IMR-90 (cell line): ENCODE results near the gene IL1RAP. TPM values are rescaled to one million over a fixed set of nuclear protein-coding genes. Genes with fewer than 3 reads are reported as not detected.

Experiments
- ATAC-seq: fragments of 200-7000 bp; cut with Tn5 transposase; 2 replicates; pipeline ENCODE4 v1.9.1; 2020; ENCODE audit warnings: low read depth, mild to moderate bottlenecking, moderate library complexity
- BruUV-seq: library from RNA; stranded (reverse); fragments of 400-500 nt; replicated peaks from 2 replicates; lab custom pipeline; 2021; lab: Mats Ljungman, UMichigan
- CTCF ChIA-PET: fragments of 300-600 bp; formaldehyde crosslinking; extraction: SDS; loops from one replicate; lab custom pipeline; 2021; ENCODE audit warnings: antibody characterized with exemption; lab: Yijun Ruan, JAX
- POLR2A ChIA-PET: fragments of 300-600 bp; sonication (Branson Sonifier 250); formaldehyde crosslinking; loops from one replicate; lab custom pipeline; 2022; ENCODE audit warnings: antibody characterized with exemption; ENCODE audit not compliant: unreplicated experiment; lab: Charles Lee
- DNase-seq: peaks from one replicate; pipeline ENCODE4 v3.0.0; 2013
- H2AFZ ChIP-seq: replicated peaks from 2 replicates; pipeline ENCODE3; 2013; ENCODE audit warnings: low read length, mild to moderate bottlenecking; ENCODE audit not compliant: poor library complexity
- H2AK5ac ChIP-seq: 2 replicates; pipeline ENCODE4 v1.6.1; 2013; ENCODE audit warnings: low read depth, low read length, inconsistent platforms
- H2AK9ac ChIP-seq: replicated peaks from 2 replicates; pipeline ENCODE3; 2013; ENCODE audit warnings: mild to moderate bottlenecking, low read depth, low read length, moderate library complexity; ENCODE audit not compliant: poor library complexity
- H2BK120ac ChIP-seq: 2 replicates; pipeline ENCODE4 v1.6.1; 2013; ENCODE audit warnings: low read depth, low read length, inconsistent platforms
- H2BK15ac ChIP-seq: 3 replicates; pipeline ENCODE4 v1.6.1; 2013; ENCODE audit warnings: low read depth, low read length, inconsistent platforms
- H2BK20ac ChIP-seq: 2 replicates; pipeline ENCODE4 v1.6.1; 2013; ENCODE audit warnings: low read depth, mild to moderate bottlenecking, inconsistent platforms, low read length, moderate library complexity
- H2BK5ac ChIP-seq: 2 replicates; pipeline ENCODE4 v1.6.1; 2013; ENCODE audit warnings: mild to moderate bottlenecking, low read depth, low read length, inconsistent platforms; ENCODE audit not compliant: poor library complexity, severe bottlenecking
- H3K14ac ChIP-seq: replicated peaks from 2 replicates; pipeline ENCODE4 v1.6.1; 2013; ENCODE audit warnings: low read depth, low read length, inconsistent platforms
- H3K18ac ChIP-seq: 2 replicates; pipeline ENCODE4 v1.6.1; 2013; ENCODE audit warnings: low read depth, low read length, control low read depth
- H3K23ac ChIP-seq: 2 replicates; pipeline ENCODE4 v1.6.1; 2013; ENCODE audit warnings: low read depth, low read length, inconsistent platforms
- H3K27ac ChIP-seq: 2 replicates; pipeline ENCODE4 v1.5.1; 2013; ENCODE audit warnings: mild to moderate bottlenecking, control low read depth, low read length; ENCODE audit not compliant: insufficient read depth
- H3K27me3 ChIP-seq: 2 replicates; pipeline ENCODE4 v1.6.1; 2013; ENCODE audit warnings: low read length; ENCODE audit not compliant: control insufficient read depth, insufficient read depth
- H3K36me3 ChIP-seq: 2 replicates; pipeline ENCODE4 v1.6.1; 2013; ENCODE audit warnings: low read length, mixed read lengths; ENCODE audit not compliant: control insufficient read depth, insufficient read depth
- H3K4ac ChIP-seq: 2 replicates; pipeline ENCODE4 v1.6.1; 2013; ENCODE audit warnings: low read depth, low read length, inconsistent platforms
- H3K4me1 ChIP-seq: 2 replicates; pipeline ENCODE4 v1.6.1; 2013; ENCODE audit warnings: low read length, mixed read lengths; ENCODE audit not compliant: control insufficient read depth, insufficient read depth
- H3K4me2 ChIP-seq: 2 replicates; pipeline ENCODE4 v1.6.1; 2013; ENCODE audit warnings: low read depth, mild to moderate bottlenecking, control low read depth, low read length, moderate library complexity
- H3K4me3 ChIP-seq: 2 replicates; pipeline ENCODE4 v1.5.1; 2013; ENCODE audit warnings: low read depth, mild to moderate bottlenecking, control low read depth, low read length, moderate library complexity; ENCODE audit not compliant: insufficient read depth
- H3K56ac ChIP-seq: 2 replicates; pipeline ENCODE4 v1.6.1; 2013; ENCODE audit warnings: low read length, inconsistent platforms; ENCODE audit not compliant: insufficient read depth; ENCODE audit errors: extremely low read depth
- H3K79me1 ChIP-seq, 2 experiments: 2 replicates each; pipeline ENCODE4 v1.6.1; 2013; ENCODE audit warnings: low read length in 2 of 2, inconsistent platforms in 1 of 2, low read depth in 1 of 2
- H3K9ac ChIP-seq: 2 replicates; pipeline ENCODE4 v1.6.1; 2013; ENCODE audit warnings: low read depth, low read length, control low read depth
- H3K9me1 ChIP-seq: 2 replicates; pipeline ENCODE4 v1.6.1; 2013; ENCODE audit warnings: low read length, inconsistent platforms; ENCODE audit not compliant: insufficient read depth
- H3K9me3 ChIP-seq: 2 replicates; pipeline ENCODE4 v1.6.1; 2013; ENCODE audit warnings: low read length; ENCODE audit not compliant: control insufficient read depth, insufficient read depth
- H4K20me1 ChIP-seq: 2 replicates; pipeline ENCODE4 v1.6.1; 2013; ENCODE audit warnings: low read length, inconsistent platforms; ENCODE audit not compliant: insufficient read depth
- H4K5ac ChIP-seq: 2 replicates; pipeline ENCODE4 v1.6.1; 2013; ENCODE audit warnings: mild to moderate bottlenecking, low read depth, low read length, control low read depth
- H4K8ac ChIP-seq, 2 experiments: 2 replicates each; pipeline ENCODE4 v1.6.1; 2013; ENCODE audit warnings: low read depth in 2 of 2, low read length in 2 of 2, control low read depth in 1 of 2, inconsistent platforms in 1 of 2
- H4K91ac ChIP-seq: 2 replicates; pipeline ENCODE4 v1.6.1; 2013; ENCODE audit warnings: low read depth, low read length, inconsistent platforms; ENCODE audit not compliant: insufficient read depth
- BHLHE40 ChIP-seq: fragments of 150-350 bp; IDR thresholded peaks from 2 replicates; pipeline ENCODE4 v1.6.1; 2016; ENCODE audit warnings: mild to moderate bottlenecking, low read depth, low read length
- CEBPB ChIP-seq: IDR thresholded peaks from 2 replicates; pipeline ENCODE4 v1.6.1; 2012; ENCODE audit warnings: low read depth, low read length, improper control_type of control experiment
- FOS ChIP-seq: fragments of 150-350 bp; IDR thresholded peaks from 2 replicates; pipeline ENCODE4 v1.6.1; 2016; ENCODE audit warnings: low read depth, low read length
- MAZ ChIP-seq: IDR thresholded peaks from 2 replicates; pipeline ENCODE4 v1.6.1; 2012; ENCODE audit warnings: low read depth, mild to moderate bottlenecking, low read length, improper control_type of control experiment, moderate library complexity, borderline replicate concordance
- MXI1 ChIP-seq: IDR thresholded peaks from 2 replicates; pipeline ENCODE4 v1.6.1; 2012; ENCODE audit warnings: low read depth, mild to moderate bottlenecking, low read length, moderate library complexity, borderline replicate concordance
- NFE2L2 ChIP-seq: fragments of 150-350 bp; IDR thresholded peaks from 2 replicates; pipeline ENCODE4 v1.6.1; 2016; ENCODE audit warnings: low read depth, mild to moderate bottlenecking, low read length
- POLR2A ChIP-seq: IDR thresholded peaks from 2 replicates; pipeline ENCODE4 v1.6.1; 2012; ENCODE audit warnings: mild to moderate bottlenecking, low read depth, low read length
- RAD21 ChIP-seq: IDR thresholded peaks from 2 replicates; pipeline ENCODE4 v1.6.1; 2012; ENCODE audit warnings: low read length, improper control_type of control experiment
- RFX5 ChIP-seq: IDR thresholded peaks from 2 replicates; pipeline ENCODE4 v1.8.0; 2012; ENCODE audit warnings: low read depth, mild to moderate bottlenecking, low read length, moderate library complexity
- USF2 ChIP-seq: fragments of 150-350 bp; IDR thresholded peaks from 2 replicates; pipeline ENCODE4 v1.6.1; 2017; ENCODE audit warnings: mild to moderate bottlenecking, antibody characterized with exemption, low read length, low read depth
- WGBS, 2 experiments: methylation state at CpG; one replicate each; pipeline versions ENCODE4 v1.1.5 to v1.1.7; 2013; ENCODE audit warnings: missing lambda C conversion rate in 2 of 2; ENCODE audit not compliant: insufficient read length in 1 of 2; ENCODE audit errors: extremely low coverage in 2 of 2; 5-methylcytosine and 5-hydroxymethylcytosine counted together
- dilution Hi-C: fragments of 300-500 bp; cut with HindIII; formaldehyde crosslinking; loops from one replicate; pipeline ENCODE4 v1.14.3; 2018; ENCODE audit warnings: low sequenced_read_pairs; ENCODE audit not compliant: unreplicated experiment
- in situ Hi-C: fragments of 300-500 bp; cut with MboI; formaldehyde crosslinking; loops from 3 replicates; pipeline ENCODE4 v1.14.3; 2019; ENCODE audit warnings: low sequenced_read_pairs, inconsistent platforms, mixed read lengths
- intact Hi-C: fragments of 100-400 bp; cut with micrococcal nuclease; formaldehyde crosslinking; loops from 2 replicates; pipeline ENCODE4 v1.10.0; 2022
- polyA plus RNA-seq, 3 experiments: library from polyadenylated mRNA; depleted of rRNA; stranded (reverse); fragments of >200 nt; gene quantifications; 2 replicates each; pipeline ENCODE4 v1.2.3, GENCODE V29; 2012; ENCODE audit warnings: low replicate concordance in 1 of 3
- total RNA-seq: library from RNA; depleted of rRNA; stranded (reverse); fragments of >200 nt; gene quantifications from 2 replicates; pipeline ENCODE4 v1.2.3, GENCODE V29; 2012

IL1RAP gene
- total and polyA plus RNA-seq, 2 of the 4 experiments (the other 2 are of a cell fraction): 8.3 to 11.3 TPM

GRCh38 chr3:190594171-190594570 lies 80.3 kb downstream of the IL1RAP start:
- no peak overlapping the region for H2BK120ac ChIP-seq
- H2AK9ac ChIP-seq: no peak overlapping the region
- H4K5ac ChIP-seq: no peak overlapping the region
- H3K9me3 ChIP-seq: no peaks in the 10 kb centered on the region
- ChIA-PET CTCF (interaction anchor here (1.1 kb wide), 1 partner anchor 88 kb away, joined by 3 read pairs; no protein-coding TSS in a partner anchor), POLR2A (no interaction called here)
- no peak overlapping the region for H3K18ac ChIP-seq
- no peak for ATAC-seq
- WGBS, 2 experiments: no CpG with 5 or more reads among the region's 4 CpGs
- no peaks in the 10 kb centered on the region; a peak in 1 of 4 replicates for H3K79me1 ChIP-seq
- dilution Hi-C loops (no loop called here), in situ Hi-C loops (no loop called here), intact Hi-C loops (no loop called here)
- no peak overlapping the region for H3K4me3 ChIP-seq
- H3K9ac ChIP-seq: no peak overlapping the region
- H3K14ac ChIP-seq: no peak overlapping the region
- H3K4me1 ChIP-seq: peaks cover 2% of the 10 kb centered on the region; the same call in 1 of the 2 replicates
- H2AK5ac ChIP-seq: no peak overlapping the region
- H3K36me3 ChIP-seq: no peaks in the 10 kb centered on the region
- no peak overlapping the region for H3K27ac ChIP-seq
- no peak overlapping the region for H3K23ac ChIP-seq
- H2BK15ac ChIP-seq: no peak overlapping the region
- H2AFZ ChIP-seq: no peak overlapping the region
- H2BK20ac ChIP-seq: no peak overlapping the region
- DNase-seq: no peak
- H4K91ac ChIP-seq: no peak overlapping the region
- H3K27me3 ChIP-seq: no peaks in the 10 kb centered on the region
- no peaks in the 10 kb centered on the region for H3K9me1 ChIP-seq
- H3K4me2 ChIP-seq: no peak overlapping the region
- no TSS peak for BruUV-seq
- no peak overlapping the region for H3K4ac ChIP-seq
- no peak overlapping the region for H2BK5ac ChIP-seq
- H4K20me1 ChIP-seq: no peaks in the 10 kb centered on the region
- H4K8ac ChIP-seq: no peak overlapping the region
- TF ChIP-seq POLR2A (no peak), CEBPB (no peak), RAD21 (no peak), FOS (no peak), USF2 (no peak), MXI1 (no peak), RFX5 (no peak), MAZ (no peak), BHLHE40 (no peak), NFE2L2 (no peak)
- H3K56ac ChIP-seq: no peak overlapping the region
